SK-N-DZ (cell line): ENCODE data around the gene DNER.

Source experiments
- DNase-seq: peaks from one replicate; pipeline ENCODE4 v3.0.0-alpha.2; 2015; ENCODE audit warnings: low spot score

DNER gene

GRCh38 chr2:229501051-229501794, 213.1 kb downstream of the DNER start:
- DNase-seq = no peak

GRCh38 chr2:229492034-229492433, 222.3 kb downstream of the DNER start:
- DNase-seq = no peak

GRCh38 chr2:229490167-229490566, 224.2 kb downstream of the DNER start:
- DNase-seq = no peak

- no peak for DNase-seq
Observed at GRCh38 chr2:229489016-229489415, 225.3 kb downstream of the DNER start.

- no peak for DNase-seq
Observed at GRCh38 chr2:229488232-229488631, 226.1 kb downstream of the DNER start.

GRCh38 chr2:229486673-229487072, 227.7 kb downstream of the DNER start:
- no peak for DNase-seq

GRCh38 chr2:229485857-229486256, 228.5 kb downstream of the DNER start:
- DNase-seq = no peak

- no peak for DNase-seq
Observed at GRCh38 chr2:229477269-229477755, 237.0 kb downstream of the DNER start.

- no peak for DNase-seq
Observed at GRCh38 chr2:229475778-229476177, 238.6 kb downstream of the DNER start.

- DNase-seq = no peak
Observed at GRCh38 chr2:229474125-229474524, 240.2 kb downstream of the DNER start.

GRCh38 chr2:229470781-229471180, 243.6 kb downstream of the DNER start:
- DNase-seq = no peak

- DNase-seq = no peak
Observed at GRCh38 chr2:229467783-229468182, 246.6 kb downstream of the DNER start.

GRCh38 chr2:229463841-229464346, 250.5 kb downstream of the DNER start:
- no peak for DNase-seq

GRCh38 chr2:229462112-229462511, 252.2 kb downstream of the DNER start:
- DNase-seq = no peak

GRCh38 chr2:229456091-229456490, 258.3 kb downstream of the DNER start:
- DNase-seq = no peak

- no peak for DNase-seq
Observed at GRCh38 chr2:229454934-229455631, 259.3 kb downstream of the DNER start.

- no peak for DNase-seq
Observed at GRCh38 chr2:229453230-229453629, 261.1 kb downstream of the DNER start.

- no peak for DNase-seq
Observed at GRCh38 chr2:229451852-229452251, 262.5 kb downstream of the DNER start.

GRCh38 chr2:229447227-229447626, 267.1 kb downstream of the DNER start:
- DNase-seq = no peak

GRCh38 chr2:229446350-229446749, 268.0 kb downstream of the DNER start:
- no peak for DNase-seq

GRCh38 chr2:229445501-229446211, 268.7 kb downstream of the DNER start:
- DNase-seq = no peak

GRCh38 chr2:229445019-229445418, 269.3 kb downstream of the DNER start:
- no peak for DNase-seq
